GM12878 (cell line): ENCODE measurements around the gene PAPOLA.

Experiments used
- EZH2 ChIP-seq: IDR thresholded peaks from 2 replicates; pipeline ENCODE4 v1.6.1; 2012; ENCODE audit warnings: low read depth, mild to moderate bottlenecking, control low read depth, inconsistent platforms, low read length, borderline replicate concordance; ENCODE audit not compliant: control insufficient read depth
- JUND ChIP-seq: IDR thresholded peaks from 2 replicates; pipeline ENCODE4 v1.6.1; 2012; ENCODE audit warnings: low read depth, mild to moderate bottlenecking, low read length, improper control_type of control experiment, moderate library complexity
- NRF1 ChIP-seq: conservative IDR thresholded peaks from 2 replicates; pipeline ENCODE4 v1.6.1; 2011; ENCODE audit warnings: mild to moderate bottlenecking, low read depth, low read length, improper control_type of control experiment

DNA sequence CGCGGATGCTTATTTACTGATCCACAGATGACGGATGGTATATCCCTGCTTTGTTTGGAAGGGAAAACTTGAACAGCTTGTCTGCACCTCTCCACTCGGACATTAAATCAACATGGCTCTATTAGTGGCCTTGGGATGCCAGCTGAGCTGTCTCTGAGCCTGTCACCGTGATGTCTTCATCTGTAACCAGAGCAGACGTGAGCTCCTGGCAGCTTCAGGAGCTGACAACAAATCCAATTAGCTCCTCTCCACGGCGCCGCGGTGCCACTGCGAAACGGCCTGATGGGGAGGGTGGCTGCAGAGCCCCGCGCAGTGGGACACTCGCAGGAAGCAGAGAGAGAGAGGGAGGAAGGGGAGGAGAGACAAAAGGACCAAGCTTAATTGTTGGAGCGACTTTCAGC, 112.3 kb downstream of the PAPOLA start:
- TF ChIP-seq NRF1 (no peak), JUND (no peak), EZH2 (no peak)
